ENCODE measurements around the gene SEPHS1.

Gene SEPHS1

GRCh38 chr10:13306103-13306502 is 42.0 kb downstream of the SEPHS1 start:
- TF ChIP-seq, protein P1, sequence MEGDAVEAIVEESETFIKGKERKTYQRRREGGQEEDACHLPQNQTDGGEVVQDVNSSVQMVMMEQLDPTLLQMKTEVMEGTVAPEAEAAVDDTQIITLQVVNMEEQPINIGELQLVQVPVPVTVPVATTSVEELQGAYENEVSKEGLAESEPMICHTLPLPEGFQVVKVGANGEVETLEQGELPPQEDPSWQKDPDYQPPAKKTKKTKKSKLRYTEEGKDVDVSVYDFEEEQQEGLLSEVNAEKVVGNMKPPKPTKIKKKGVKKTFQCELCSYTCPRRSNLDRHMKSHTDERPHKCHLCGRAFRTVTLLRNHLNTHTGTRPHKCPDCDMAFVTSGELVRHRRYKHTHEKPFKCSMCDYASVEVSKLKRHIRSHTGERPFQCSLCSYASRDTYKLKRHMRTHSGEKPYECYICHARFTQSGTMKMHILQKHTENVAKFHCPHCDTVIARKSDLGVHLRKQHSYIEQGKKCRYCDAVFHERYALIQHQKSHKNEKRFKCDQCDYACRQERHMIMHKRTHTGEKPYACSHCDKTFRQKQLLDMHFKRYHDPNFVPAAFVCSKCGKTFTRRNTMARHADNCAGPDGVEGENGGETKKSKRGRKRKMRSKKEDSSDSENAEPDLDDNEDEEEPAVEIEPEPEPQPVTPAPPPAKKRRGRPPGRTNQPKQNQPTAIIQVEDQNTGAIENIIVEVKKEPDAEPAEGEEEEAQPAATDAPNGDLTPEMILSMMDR (IDR thresholded peaks at IDR 0.05; ENCODE audit: control insufficient read depth, extremely low read depth, insufficient read depth), result no peak
- no peak overlapping the region for H3K4me3 ChIP-seq (ENCODE audit: low read depth, low read length)
- no peak for DNase-seq (ENCODE audit: low read depth)

DNA sequence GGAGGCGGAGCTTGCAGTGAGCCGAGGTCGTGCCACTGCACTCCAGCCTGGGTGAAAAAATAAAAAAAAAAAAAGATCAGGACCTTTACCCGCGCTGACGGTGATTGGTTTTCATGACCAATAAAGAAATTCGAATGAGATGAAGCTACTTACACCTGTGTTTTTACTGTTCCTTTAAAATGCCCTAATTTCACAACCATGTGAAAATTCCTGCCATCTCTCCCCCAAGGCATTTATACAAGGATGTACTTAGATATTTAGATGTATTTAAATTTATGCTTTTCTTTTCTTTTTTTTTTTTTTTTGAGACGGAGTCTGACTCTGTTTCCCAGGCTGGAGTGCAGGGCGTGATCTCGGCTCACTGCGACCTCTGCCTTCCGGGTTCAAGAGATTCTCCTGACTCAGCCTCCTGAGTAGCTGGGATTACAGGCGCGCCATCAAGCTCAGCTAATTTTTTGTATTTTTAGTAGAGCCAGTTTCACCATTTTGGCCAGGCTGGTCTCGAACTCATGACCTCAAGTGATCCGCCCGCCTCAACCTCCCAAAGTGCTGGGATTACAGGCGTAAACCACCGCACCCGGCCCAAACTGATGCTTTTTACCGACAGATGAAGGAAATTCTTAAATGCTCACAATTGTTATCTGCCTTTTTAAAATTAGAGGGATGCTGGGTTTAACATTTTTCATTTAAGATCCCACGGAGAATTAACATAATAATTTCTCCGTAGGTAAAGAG is 45.1 kb downstream of the SEPHS1 start:
- TF ChIP-seq, protein P1 (IDR thresholded peaks at IDR 0.05; ENCODE audit: control insufficient read depth, extremely low read depth, insufficient read depth), result no peak
- no peak for DNase-seq (ENCODE audit: low read depth)
- H3K4me3 ChIP-seq (ENCODE audit: low read depth, low read length), result no peak overlapping the region

- TF ChIP-seq, protein P1 (IDR thresholded peaks at IDR 0.05; ENCODE audit: control insufficient read depth, extremely low read depth, insufficient read depth), result no peak
- peak; percentile 47 for DNase-seq (ENCODE audit: low read depth)
- peak within 1 kb of the TSS; percentile 61 for H3K4me3 ChIP-seq (ENCODE audit: low read depth, low read length)
These were observed 48.4 kb downstream of the SEPHS1 start, which contains the start of gene PHYH for GRCh38 chr10:13299437-13300287. Gene PHYH, minus strand, starts transcription at chr10:13300064. Its CDS starts 22 bp downstream, at chr10:13300042.

DNA sequence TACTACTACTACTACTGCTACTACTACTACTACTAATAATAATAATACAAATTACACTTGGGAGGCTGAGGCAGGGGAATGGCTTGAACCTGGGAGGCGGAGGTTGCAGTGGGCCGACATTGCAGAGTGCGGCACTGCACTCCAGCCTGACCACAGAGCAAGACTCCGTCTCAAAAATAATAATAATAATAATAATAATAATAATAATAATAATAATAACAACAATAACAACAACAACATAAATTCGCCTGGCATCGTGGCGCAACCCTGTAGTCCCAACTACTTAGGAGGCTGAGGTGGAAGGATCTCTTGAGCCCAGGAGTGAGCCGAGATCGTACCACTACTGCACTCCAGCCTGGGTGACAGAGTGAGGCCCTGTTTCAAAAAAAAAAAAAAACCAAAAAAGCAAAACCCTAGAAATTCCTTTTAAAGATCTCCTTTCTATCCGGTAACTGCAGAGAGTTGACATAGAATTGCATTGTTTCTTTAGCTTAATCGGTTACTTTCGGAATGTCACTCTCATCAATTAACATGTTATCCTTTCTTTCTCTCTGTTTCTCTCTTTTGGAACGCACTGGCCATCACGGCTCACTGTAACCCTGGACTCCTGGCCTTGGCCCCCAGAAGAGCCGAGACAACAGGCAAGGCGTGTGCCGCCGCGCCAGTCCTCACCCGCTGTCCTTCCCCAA is 49.2 kb downstream of the SEPHS1 start:
- H3K4me3 ChIP-seq (ENCODE audit: low read depth, low read length), result peak overlapping the region; percentile 61
- DNase-seq (ENCODE audit: low read depth), result no peak
- TF ChIP-seq, protein P1 (IDR thresholded peaks at IDR 0.05; ENCODE audit: control insufficient read depth, extremely low read depth, insufficient read depth), result no peak

- TF ChIP-seq, protein P1 (IDR thresholded peaks at IDR 0.05; ENCODE audit: control insufficient read depth, extremely low read depth, insufficient read depth), result no peak
- DNase-seq (ENCODE audit: low read depth), result no peak
These were observed 51.6 kb downstream of the SEPHS1 start for GRCh38 chr10:13296476-13296875.

DNA sequence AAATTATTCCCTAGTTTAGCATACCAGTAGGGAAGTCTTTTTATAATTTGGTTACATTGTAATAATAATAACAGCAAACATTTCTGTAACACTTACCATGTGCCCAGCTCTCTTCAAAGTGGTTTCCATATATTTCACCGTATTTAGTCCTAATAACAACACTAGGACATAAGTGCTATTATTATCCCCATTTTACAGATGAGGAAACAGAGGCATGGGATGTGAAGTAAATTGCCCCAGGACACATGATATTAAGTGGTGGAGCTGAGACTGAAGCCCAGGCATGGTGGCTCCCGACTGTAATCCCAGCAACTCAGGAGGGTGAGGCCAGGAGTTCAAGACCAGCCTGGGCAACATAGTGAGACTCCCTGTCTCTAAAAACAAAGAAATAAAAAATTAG is 53.3 kb downstream of the SEPHS1 start:
- no peak overlapping the region for H3K4me3 ChIP-seq (ENCODE audit: low read depth, low read length)
- TF ChIP-seq, protein P1 (IDR thresholded peaks at IDR 0.05; ENCODE audit: control insufficient read depth, extremely low read depth, insufficient read depth), result no peak
- DNase-seq (ENCODE audit: low read depth), result no peak

More at GRCh38 chr10:13296476-13296875, 51.6 kb downstream of the SEPHS1 start:
- H3K4me3 ChIP-seq (ENCODE audit: low read depth, low read length), result no peak overlapping the region

Data from LNCaP clone FGC (cell line).